Activated CD4-positive, alpha-beta T cell treated with anti-CD3 and anti-CD28 coated beads, Interleukin-2, amount 50 U/mL, for 4 hours (primary cell): ENCODE measurements around the gene ELF1.
A peak's percentile ranks its signal among the peaks of the same experiment; 100 is the strongest.
"Not testable (repeated sequence)": the region's sequence is repeated elsewhere in the genome, so short reads cannot be mapped to it uniquely, and the experiment has no call there.

Experiments used
- DNase-seq, 2 experiments: peaks; one replicate each; pipeline ENCODE4 v3.0.0-alpha.2; 2020

Gene ELF1

DNA sequence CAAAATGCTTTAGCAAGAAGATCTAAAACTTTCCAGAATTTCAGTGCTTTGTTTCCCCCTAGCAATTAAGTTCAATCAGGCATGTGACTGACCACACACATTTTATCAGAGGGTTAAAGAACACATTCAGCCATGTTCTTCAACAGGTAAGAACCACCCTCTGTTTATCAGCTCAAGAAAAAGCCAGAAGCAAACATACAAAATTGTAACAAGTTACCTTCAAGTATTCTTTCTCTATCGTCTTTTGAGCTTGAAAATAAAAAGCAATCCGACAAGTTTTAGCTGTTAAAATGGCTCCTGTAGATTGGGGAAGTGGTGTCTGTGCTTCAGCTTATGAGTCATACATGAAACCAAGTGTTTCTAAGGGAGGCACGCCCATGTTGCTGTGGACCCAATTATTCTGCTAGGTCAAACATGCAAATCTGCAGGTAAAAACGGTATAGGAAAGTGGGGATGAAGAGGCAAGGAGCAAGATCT lies at the start of gene ELF1:
TSS of gene ELF1 (minus strand) at position 306 of the 477 bp plus-strand sequence. CDS start 37,262 bp downstream, outside the sequence.
- DNase-seq = peak; percentile 32 to 42

DNA sequence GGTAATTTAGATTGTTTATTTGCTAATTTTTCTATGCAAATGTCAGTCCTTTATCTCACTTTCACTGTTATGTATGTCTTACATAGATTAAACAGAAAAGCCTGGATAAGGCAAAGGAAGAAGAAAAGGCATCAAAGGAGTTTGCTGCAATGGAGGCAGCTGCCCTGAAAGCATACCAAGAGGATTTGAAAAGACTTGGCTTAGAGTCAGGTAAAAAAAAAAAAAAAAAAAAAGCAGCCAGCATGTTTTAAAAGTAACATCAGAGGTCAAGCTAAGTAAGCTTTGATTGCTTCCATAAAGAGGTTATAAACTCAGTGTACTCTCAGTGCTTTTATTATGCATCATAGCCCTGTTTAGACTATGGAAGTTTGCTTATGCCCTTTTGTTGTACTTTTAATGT lies 46.0 kb upstream of the ELF1 start:
- no peak for DNase-seq

DNA sequence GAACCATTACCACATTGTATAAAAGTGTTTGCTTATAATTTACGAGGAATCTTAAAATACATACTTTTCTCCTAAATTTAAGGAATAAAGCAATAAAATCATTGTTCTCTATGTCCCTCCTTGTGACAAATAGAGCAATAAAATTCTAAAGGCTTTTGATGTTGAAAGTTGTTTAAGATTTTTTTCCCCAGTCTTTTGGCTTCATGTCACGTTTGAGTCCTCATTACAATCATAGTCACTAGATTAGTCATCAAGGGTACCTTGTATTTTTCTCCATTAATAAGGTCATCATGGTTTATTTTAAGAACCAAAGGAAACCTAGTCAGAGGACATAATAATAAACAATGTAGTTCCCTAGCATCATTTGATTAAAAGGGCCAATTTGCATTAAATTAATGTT lies 45.4 kb upstream of the ELF1 start:
- no peak for DNase-seq

DNA sequence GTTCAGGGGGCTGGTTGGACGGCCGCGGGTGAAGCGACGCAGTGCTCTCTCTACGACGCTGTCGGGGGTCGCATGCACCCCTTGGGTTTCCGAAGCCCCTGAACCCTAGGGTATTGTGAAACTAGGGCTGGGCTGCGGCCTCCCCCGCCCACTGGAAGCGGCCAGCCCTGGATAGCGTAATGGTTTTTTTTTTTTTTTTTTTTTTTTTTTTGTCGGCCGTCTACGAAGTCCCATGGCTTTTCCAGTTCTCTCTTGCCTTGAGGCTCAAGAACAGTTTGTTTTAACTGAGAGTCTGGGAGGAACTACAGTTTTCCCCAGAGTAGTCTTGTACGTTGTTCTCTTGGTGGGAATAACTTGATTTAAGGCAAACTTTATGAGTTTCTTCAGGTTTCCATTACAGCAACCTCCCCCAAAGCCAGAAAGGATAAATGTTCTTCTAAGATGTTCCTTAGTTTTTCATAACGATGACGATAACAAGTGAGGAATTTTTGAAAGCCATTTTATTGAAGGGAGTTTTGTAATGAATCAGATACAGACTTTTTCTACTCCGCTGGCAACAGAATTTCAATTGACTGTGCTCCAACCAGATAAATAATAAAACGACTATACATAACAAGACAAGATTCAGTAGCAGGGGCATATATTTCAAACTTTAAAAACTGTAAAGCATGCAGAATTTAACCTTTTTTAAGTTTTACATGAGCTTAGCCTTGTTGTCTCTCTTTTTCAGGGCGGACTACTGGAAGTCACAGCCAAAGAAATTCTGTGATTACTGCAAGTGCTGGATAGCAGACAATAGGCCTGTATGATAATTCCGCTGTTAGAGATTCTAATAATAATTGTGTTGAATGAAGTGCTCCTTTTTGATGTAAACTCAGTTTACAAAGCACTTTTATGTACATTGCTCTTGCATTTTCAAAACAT lies 43.1 kb upstream of the ELF1 start:
- DNase-seq = no peak

DNA sequence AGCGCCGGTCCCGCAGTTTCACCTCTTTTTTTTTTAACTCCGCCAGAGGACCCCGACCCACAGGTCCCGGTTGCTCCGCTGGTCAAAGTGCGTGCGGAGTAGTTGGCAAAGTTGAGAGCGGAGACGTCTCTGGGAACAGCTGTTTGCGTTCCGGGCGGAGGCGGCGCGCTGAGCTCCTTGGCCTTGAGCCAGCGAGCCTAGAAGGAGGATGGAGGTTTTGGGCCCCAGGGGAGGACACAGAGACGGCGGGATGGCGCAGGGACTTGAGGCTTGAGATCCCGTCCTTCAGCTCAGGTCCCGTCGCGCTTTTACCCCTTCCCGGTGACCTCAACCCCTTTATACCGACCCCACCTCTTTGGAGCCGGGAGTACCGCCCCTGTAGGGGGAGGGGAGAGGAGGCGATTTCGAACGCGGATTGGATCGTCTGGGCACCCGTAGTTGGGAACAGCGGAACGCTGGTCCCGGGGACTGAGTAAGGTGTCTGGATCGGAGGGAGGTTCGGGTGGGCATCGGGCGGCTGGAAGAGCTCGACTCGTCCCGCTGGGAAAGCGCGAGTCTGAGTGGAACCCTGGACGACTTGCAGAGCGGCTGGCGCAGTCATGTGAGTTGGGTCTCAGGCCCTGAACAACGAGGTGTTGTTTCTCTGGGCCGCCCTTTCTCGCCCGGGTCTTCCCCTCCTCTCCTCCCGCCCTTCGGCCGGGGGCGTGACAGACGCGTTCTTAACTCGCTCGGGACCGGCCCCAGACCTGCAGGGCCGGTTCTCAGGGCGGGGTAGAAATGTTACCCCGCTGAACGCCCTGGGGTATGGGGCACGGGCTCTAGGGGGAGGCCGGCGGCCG lies 42.2 kb upstream of the ELF1 start, which contains the start of gene WBP4:
TSS of gene WBP4 (plus strand) at position 435 of the 839 bp plus-strand sequence. CDS start at position 600, 165 bp downstream.
- peak; percentile 79 to 82 for DNase-seq

DNA sequence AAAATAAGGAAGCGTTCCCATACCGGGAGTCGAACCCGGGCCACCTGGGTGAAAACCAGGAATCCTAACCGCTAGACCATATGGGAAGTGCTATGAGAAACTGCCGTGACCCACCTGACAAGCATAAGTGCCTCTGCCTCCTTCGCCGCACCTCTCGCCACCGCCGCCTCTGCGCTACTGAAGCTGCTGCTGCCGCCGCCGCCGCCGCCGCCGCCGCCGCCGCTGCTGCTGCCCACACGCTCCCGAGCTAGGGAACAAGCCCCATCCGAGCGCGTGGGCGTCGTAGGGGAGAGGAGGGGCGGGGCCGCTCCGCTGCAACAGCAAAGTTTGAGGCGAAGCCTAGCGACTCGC lies 41.6 kb upstream of the ELF1 start:
- DNase-seq = peak; percentile 89 to 93

DNA sequence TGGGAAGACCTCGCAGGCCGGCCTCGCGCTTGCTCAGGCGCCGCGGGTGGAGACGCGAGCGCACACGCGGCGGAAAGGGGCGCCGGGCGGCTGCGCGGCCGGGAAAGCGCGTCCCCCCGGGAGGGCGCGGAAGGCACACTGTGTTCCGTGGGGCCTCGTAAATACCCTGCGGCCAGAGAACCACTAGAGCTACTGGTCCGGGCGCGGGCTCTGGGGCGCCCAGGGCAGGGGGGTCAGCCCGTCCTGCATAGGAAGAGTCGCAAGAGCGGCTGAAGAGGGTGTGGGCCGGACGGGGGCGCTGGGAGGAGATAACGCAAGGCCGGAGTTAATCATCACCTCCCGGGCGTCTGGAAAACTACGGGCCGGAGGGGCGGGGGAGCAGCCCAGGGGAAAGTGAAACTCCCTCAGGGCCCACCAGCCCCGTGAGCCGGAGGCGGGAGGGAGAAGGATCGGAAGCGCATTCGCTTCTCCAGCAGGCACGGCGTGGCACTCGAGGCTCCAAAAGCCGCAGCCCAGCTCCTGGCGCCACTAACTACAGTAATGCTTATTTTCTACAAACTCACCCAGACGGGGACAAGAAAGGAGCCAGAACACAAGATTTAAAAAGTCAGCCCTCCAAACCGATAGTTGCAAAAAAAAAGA lies 41.1 kb upstream of the ELF1 start:
- peak; percentile 58 to 72 for DNase-seq

DNA sequence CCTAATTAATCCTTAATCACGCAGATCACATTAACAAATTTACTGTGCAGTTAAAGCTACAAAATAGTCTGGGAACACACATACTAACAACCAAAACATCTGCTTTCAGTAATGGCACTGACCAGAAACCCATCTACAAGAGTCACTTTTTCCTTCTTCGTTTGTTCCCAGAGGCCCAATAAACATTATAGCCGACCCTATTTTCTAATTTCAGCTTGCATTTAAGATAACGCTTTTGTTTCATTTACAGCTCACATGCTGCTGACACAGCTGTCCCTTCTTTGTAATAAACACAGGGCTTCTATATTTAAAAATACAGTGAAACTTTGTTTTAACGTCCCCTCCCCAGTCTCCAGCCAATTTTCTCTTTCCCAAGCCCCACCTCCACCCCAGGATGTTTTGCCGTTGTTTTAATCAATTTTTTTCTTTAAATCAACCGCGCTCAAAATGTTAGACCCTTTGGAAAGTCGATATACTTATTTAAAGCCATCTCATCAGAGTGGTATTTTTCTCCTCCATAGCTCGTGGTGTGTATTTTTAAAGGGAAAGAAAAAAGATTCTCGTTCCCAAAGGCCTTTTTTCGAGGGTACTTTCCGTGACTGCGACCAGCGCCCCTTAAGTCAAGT lies 40.5 kb upstream of the ELF1 start:
- no peak for DNase-seq

DNA sequence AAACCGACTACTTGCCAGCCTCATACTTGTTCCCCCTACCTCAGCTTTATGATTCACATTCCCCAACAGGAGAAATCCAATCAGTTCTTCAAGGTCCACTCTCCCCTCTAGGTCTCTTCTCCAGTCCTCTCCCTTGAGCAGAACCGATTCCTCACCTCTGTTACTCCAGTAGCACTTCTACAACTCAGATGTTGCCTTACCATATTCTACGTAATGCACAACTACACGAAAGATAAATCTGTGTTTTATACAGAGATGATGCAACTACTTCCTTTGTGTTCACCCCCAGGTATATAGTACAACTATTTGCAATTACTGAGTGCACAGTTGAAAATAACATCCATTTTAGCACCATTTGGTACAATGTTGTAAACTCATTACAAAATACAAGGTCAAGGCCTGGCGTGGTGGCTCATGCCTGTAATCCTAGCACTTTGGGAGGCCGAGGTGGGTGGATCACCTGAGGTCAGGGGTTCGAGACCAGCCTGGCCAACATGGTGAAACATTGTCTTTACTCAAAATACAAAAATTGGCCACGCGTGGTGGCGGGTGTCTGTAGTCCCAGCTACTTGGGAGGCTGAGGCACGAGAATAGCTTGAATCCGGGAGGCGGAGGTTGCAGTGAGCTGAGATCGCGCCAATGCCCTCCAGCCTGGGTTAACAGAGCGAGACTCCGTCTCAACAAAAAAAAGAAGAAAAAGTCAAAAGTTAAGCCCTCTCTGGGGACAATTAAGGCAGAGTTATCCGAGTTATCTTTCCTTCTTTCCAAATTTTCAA lies 39.4 kb upstream of the ELF1 start:
- DNase-seq = no peak

DNA sequence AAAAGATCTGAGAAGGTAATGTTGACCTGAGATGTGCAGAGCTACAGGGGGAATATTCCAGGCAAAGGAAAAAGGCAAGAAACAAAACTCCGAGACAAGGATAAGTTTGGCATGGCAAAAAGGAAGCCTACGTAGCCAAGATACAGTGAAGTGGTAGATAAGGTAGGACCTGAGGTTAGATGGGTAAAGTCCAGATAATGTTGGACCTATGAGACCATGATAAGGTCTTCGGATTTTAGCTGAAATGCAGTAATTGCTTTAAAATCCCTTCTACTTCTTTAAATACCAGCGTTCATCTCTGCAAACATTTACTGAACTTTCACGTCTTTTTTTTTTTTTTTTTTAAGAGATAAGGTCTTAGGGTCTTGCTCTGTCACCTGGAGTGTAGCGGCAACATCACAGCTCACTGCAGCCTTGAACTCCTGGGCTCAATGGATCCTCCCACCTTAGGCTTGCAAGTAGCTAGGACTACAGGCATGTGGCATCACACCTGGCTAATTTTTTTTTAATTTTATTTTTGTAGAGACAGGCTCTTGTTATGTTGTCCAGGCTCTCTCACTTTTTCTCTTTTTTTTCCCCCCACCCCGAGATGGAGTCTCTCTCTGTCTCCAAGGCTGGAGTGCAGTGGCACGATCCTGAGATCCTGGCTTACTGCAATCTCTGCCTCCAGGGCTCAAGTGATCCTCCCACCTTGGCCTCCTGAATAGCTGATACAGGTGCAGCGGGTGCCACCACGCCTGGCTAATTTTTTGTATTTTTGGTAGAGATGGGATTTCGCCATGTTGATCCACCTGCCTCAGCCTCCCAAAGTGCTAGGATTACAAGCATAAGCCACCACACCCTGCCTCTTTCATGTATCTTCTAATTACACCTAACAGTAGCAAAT lies 38.0 kb upstream of the ELF1 start:
- DNase-seq = no peak

DNA sequence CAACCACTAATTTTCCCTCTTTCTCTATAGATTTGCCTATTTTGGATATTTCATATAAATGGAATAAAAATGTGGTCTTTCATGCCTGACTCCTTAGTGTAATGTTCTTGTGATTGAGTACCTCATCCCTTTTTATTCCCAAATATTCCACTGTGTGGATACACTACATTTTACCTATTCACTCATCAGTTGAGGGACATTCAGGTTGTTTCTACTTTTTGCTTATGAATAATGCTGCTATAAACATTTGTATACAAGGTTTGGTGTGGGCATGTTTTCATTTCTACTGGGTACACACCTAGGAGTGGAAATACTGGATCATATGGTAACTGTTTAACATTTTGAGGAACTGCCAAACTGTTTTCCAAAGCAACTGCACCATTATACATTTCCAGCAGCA lies 37.1 kb upstream of the ELF1 start:
- no peak for DNase-seq

DNA sequence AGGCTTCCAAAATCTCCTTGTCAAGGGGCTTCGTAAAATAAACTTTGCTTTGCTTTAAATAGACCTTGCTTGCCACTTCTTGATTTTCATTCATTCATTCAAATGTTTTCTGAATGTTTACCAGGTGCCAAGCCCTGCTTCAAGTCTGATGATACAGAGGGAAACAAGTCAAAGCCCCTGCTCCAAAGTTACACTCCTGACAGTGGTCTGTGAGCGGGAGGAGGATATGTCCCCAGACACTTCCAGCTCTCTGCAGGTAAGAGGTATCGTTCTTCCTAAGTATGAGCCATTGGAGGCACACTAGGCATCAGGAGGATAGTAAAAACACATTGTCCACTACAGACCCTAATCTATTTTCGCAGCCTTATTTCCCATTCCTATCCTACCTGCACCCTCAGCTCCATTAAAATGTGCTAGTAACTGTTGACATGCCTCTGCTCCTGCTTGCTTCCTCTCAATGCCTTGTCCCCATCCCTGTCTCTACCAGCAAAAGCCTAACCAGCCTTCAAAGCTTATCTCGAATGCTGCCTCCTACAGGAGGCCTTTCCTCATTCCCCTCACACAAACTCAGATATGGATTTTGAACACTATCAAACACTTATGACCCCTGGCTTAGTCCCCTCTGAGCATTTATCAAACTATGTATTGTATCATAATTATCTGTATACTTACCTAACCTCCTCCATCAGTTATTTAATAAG lies 36.0 kb upstream of the ELF1 start:
- no peak for DNase-seq

DNA sequence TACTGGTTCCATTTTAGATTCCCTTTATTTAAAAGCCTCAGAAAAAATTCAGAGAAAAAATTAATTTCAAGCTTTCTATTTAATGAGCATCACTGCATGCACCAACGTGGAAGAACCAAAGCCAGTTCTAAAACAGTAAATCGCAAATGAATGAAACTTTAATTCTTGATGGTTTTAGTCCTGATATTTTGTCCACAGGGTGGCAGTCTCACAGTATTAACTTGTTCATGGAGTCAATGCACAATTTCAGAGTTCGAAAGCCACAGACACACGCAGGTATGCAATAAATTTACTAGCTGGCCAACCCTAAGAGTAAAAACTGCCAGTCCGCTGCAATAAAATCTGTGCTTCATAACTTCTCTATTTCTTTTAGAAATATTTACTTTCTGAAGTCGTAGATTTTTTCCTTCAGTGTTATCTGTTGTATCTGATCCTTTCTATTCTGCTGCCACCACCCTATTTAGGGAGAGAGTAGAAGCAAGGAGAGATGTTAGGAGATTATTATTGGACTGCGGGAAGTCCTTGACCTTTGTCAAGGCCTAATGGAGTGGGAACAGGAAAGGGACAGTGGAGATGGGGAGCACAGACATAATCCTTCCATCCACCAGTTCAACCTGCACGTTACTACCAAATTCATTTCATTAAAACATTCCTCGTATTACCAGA lies 35.2 kb upstream of the ELF1 start:
- peak; percentile 12 to 20 for DNase-seq

DNA sequence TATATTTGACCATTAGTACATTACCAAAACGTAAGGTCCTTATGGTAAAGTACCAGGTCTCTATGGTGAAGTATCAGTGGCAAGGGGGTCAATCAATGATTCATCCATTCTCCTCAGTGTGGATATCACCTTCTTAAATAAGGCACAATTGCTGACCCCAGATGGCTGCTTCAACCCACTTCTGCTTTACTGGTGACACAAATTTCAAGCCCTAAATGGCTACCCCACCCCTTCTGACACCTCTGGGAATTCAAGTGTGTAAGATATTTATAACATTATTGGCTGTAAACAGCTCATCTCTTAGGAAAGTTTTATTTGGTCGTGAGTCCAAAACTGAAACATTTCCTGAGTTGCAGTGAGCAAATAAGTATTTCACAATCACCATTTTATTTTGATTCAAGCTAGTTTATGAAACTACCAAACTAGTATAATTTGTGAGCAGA lies 34.3 kb upstream of the ELF1 start:
- no peak for DNase-seq

DNA sequence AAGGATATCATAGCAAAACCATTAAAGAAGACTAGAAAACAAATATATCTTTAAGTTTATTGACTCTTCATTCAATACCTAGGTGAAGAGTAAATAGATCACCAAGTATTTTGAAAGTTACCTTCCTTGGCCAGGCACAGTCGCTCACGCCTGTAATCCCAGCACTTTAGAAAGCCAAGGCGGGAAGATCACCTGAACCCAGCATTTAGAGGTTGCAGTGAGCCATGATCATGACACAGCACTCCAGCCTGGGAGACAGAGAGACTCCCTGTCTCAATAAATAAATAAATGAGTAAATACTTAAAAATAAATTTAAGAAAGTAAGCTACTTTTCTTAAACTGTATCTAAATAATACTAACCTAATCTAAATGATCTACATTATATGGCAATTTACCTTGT lies 33.3 kb upstream of the ELF1 start:
- no peak for DNase-seq

DNA sequence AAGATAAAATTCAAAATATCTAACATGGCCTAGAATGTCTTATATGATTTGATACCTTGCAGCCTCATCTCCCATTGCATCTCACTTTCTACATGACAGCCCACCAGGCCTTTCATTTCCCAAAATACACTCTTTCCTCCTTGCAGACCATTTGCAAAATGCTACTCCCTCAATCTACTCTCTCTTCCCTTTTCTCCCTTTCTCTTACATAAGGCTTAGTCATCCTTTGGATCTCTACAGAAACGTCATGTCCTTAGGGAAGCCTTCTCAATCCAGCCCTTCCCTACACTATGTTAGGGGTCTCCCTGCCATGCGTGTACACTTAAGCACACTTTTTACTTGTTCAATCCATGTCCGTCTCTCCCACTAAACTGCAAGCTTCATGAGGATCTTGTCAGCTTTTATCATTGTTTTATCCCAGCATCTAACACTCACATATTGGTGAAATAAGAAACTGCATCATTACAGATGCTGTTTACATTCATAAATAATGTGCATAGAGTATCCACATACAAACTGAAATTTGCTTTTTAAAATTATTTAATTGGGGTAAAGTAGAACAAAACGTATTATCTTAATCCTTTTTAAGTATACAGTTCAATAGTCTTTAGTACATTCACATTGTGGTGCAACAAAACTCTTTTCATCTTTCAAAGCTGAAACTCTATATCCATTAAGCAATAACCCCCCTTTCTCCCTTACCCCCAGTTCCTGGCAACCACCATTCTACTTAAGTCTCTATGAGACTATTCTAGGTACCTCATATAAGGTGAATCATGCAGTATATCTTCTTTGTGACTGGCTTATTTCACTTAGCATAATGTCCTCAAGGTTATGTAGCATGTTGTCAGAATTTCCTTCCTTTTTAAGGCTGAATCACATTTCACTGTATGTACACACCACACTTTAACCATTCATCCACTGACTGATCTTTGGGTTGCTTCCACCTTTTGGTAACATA lies 30.6 kb upstream of the ELF1 start:
- DNase-seq = no peak

DNA sequence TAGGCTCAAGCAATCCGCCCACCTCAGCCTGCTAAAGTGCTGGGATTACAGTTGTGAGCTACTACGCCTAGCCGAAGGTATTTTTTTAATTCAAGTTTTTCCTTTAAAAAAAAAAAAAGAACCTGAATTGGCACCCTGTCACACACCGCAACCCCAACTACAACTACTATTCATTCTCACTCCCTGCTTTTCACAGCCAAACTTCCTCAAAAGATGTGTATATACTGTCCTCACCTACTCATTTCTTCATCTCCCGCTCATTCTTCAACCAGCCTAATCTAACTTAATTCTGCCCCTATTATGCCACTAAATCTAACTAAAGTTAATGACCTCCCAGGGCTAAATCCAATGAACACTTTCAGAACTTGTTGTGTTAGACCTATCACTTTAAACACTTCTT lies 29.5 kb upstream of the ELF1 start:
- no peak for DNase-seq

DNA sequence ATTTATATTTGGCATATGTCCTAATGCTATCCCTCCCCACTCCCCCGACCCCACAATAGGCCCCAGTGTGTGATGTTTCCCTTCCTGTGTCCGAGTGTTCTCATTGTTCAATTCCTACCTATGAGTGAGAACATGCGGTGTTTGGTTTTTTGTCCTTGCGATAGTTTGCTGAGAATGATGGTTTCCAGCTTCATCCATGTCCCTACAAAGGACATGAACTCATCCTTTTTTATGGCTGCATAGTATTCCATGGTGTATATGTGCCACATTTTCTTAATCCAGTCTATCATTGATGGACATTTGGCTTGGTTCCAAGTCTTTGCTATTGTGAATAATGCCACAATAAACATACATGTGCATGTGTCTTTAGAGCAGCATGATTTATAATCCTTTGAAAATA lies 23.3 kb upstream of the ELF1 start:
- DNase-seq = not testable (repeated sequence)
